Spleen (tissue), 11 donors: Measurements from ENCODE around the gene FN1. TPM values are rescaled to one million over a fixed set of nuclear protein-coding genes. Genes with fewer than 3 reads are reported as not detected.

Experiments
- DNase-seq: peaks from one replicate; pipeline ENCODE4 v3.0.0-alpha.2; 2020
- H3K27ac ChIP-seq, 8 donors: fragments of 200-600 bp; sonication (generic) in 7 of 8; 1 replicate in 4 of 8; 2 replicates in 4 of 8; pipeline versions ENCODE4 v1.5.0 to v1.8.0; 2016 to 2021; ENCODE audit warnings: inconsistent platforms in 4 of 8, mild to moderate bottlenecking in 4 of 8, moderate library complexity in 1 of 8
- H3K27me3 ChIP-seq, 7 donors: fragments of 200-600 bp; sonication (generic) in 6 of 7; replicated peaks in 1 of 7; 1 replicate in 4 of 7; 2 replicates in 3 of 7; pipeline versions ENCODE4 v1.5.0 to v1.8.0; 2016 to 2021; ENCODE audit warnings: inconsistent platforms in 3 of 7, mild to moderate bottlenecking in 1 of 7
- H3K36me3 ChIP-seq, 6 donors: fragments of 200-600 bp; sonication (generic) in 5 of 6; 1 replicate in 4 of 6; 2 replicates in 2 of 6; pipeline versions ENCODE4 v1.5.0 to v1.8.0; 2016 to 2021; ENCODE audit warnings: inconsistent platforms in 2 of 6
- H3K4me1 ChIP-seq, 6 donors: fragments of 200-600 bp; sonication (generic) in 5 of 6; 1 replicate in 3 of 6; 2 replicates in 3 of 6; pipeline versions ENCODE4 v1.5.0 to v1.8.0; 2016 to 2021; ENCODE audit warnings: inconsistent platforms in 3 of 6
- H3K4me3 ChIP-seq, 8 donors: fragments of 200-600 bp; sonication (generic) in 7 of 8; 1 replicate in 4 of 8; 2 replicates in 4 of 8; pipeline versions ENCODE4 v1.5.0 to v1.8.0; 2016 to 2021; ENCODE audit warnings: inconsistent platforms in 4 of 8, mild to moderate bottlenecking in 4 of 8, moderate library complexity in 2 of 8
- H3K9me3 ChIP-seq, 8 donors: fragments of 200-600 bp; sonication (generic) in 7 of 8; 1 replicate in 4 of 8; 2 replicates in 4 of 8; pipeline versions ENCODE4 v1.5.0 to v1.8.0; 2016 to 2021; ENCODE audit warnings: inconsistent platforms in 4 of 8
- POLR2A ChIP-seq, 3 donors: fragments of 450-650 bp; IDR thresholded peaks; one replicate each; pipeline ENCODE4 v1.5.1; 2017; ENCODE audit warnings: antibody characterized with exemption in 3 of 3, mild to moderate bottlenecking in 1 of 3
- POLR2AphosphoS5 ChIP-seq, 3 donors: sonication (generic); formaldehyde crosslinking; IDR thresholded peaks; one replicate each; pipeline ENCODE4 v1.5.1; 2017; ENCODE audit warnings: antibody characterized with exemption in 3 of 3
- WGBS, 5 donors: extraction: QIAGEN DNeasy Blood & Tissue Kit in 3 of 5; methylation state at CpG; one replicate each; pipeline versions ENCODE4 v1.1.5 to v1.1.7; 2013 to 2018; 5-methylcytosine and 5-hydroxymethylcytosine counted together
- intact Hi-C: fragments of 100-400 bp; cut with DNase I; formaldehyde crosslinking; loops from one replicate; pipeline ENCODE4 v1.15.0; 2023; ENCODE audit warnings: low total_unique reads
- polyA plus RNA-seq, 3 donors: library from polyadenylated mRNA; stranded (reverse); fragments of 200-250 nt; gene quantifications; one replicate each; pipeline ENCODE4 v1.2.1, GENCODE V29; 2013
- total RNA-seq, 7 donors: library from RNA; depleted of rRNA in 3 of 7; stranded (reverse); fragments of >200 nt in 3 of 7; fragmentation: NEBNext Ultra II Directional in 4 of 7; extraction: Animal tissue kit (Norgen Biotek cat#: 25700) in 4 of 7; gene quantifications; one replicate each; pipeline versions ENCODE4 v1.1.0 to v1.2.1, GENCODE V29; 2016 to 2021
- TF ChIP-seq, protein P1 (sequence below), 11 experiments: fragments of 200-600 bp in 7 of 11; fragments of 450-650 bp in 4 of 11; sonication (generic) in 4 of 11; IDR thresholded peaks in 8 of 11; conservative IDR thresholded peaks in 3 of 11; 1 replicate in 7 of 11; 2 replicates in 4 of 11; pipeline versions ENCODE4 v1.4.0 to v1.8.0; 2016 to 2021; ENCODE audit warnings: antibody characterized with exemption in 11 of 11, inconsistent platforms in 4 of 11, mild to moderate bottlenecking in 1 of 11
- donor health status: healthy with polysubstance abuse.
- donor health status: DM: no; HTN: no; CAD: no; lungs with moderate emphysema.
- donor health status: DM: no; HTN: no; CAD: no.
- donor health status: Bipolar disorder and iron deficiency.
- donor health status: healthy.
- donor health status: DM: no; HTN: no; CAD: no.
- donor health status: DM: yes; HTN: yes; CAD: no.

FN1 gene
- total and polyA plus RNA-seq, 10 donors = 28.0 to 104 (median 35.8) TPM

DNA sequence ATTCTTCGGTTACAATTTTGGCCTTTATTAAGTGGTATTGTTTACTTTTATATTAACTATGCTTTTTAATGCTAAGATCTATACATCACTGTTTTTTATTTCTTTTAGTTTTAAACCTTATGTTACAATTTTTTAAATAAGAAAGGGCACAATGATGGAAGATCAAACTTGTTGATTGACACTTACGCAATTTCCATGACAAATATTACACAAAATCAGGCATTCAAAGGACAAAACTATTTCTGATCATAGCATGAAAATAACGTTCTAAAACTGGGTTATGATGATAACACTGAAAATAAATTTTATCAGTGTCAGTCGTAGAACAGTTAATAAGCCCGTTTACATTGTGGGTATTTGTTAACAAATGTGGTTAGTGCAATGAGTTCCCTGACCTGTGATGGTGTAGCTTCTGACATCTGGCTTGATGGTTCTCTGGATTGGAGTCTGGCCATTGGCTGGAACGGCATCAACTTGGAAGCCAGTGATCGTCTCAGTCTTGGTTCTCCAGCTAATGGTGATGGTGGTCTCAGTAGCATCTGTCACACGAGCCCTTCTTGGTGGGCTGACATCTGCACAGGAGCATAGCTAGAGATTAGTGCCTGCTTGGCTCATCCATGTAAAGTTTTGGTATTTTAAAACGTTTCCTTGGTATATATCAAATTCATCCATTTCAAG is 59.6 kb downstream of the FN1 start:
- TF ChIP-seq, protein P1, sequence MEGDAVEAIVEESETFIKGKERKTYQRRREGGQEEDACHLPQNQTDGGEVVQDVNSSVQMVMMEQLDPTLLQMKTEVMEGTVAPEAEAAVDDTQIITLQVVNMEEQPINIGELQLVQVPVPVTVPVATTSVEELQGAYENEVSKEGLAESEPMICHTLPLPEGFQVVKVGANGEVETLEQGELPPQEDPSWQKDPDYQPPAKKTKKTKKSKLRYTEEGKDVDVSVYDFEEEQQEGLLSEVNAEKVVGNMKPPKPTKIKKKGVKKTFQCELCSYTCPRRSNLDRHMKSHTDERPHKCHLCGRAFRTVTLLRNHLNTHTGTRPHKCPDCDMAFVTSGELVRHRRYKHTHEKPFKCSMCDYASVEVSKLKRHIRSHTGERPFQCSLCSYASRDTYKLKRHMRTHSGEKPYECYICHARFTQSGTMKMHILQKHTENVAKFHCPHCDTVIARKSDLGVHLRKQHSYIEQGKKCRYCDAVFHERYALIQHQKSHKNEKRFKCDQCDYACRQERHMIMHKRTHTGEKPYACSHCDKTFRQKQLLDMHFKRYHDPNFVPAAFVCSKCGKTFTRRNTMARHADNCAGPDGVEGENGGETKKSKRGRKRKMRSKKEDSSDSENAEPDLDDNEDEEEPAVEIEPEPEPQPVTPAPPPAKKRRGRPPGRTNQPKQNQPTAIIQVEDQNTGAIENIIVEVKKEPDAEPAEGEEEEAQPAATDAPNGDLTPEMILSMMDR (IDR thresholded peaks at IDR 0.05 in 8 of 11, conservative IDR thresholded peaks at IDR 0.05 in 3 of 11) = no peak
- no peak for TF ChIP-seq POLR2A (IDR thresholded peaks at IDR 0.05)
- no peak for TF ChIP-seq POLR2AphosphoS5 (IDR thresholded peaks at IDR 0.05)
- no peaks in the 10 kb centered on the region for H3K4me1 ChIP-seq
- intact Hi-C loops = no loop called here

DNA sequence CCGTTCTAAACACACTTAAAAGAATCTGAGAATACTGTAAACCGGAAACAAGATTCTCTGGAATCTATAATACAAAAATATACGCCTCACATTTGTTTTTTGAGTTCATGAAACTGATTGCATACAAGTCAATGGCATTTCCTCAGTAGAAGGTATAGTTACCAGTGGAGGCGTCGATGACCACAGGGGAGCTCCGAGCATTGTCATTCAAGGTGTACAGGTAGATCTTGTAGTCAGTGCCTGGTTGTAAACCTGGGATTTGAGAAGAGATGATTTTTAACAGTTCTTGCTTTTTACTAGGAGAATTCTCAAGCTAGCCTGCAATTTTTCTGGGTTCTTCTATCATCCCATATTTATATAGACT is 60.4 kb downstream of the FN1 start:
- H3K27ac ChIP-seq = no peak overlapping the region
- 93 to 98% (median 95%) methylated on average over 6 of the region's 6 CpGs for WGBS, 5 donors
- peaks cover 0 to 21% (median 2%) of the 10 kb centered on the region in 6 donors for H3K36me3 ChIP-seq
- no peaks in the 10 kb centered on the region for H3K4me1 ChIP-seq
- DNase-seq = no peak
- intact Hi-C loops = no loop called here
- H3K4me3 ChIP-seq = no peak overlapping the region
- no peaks in the 10 kb centered on the region for H3K9me3 ChIP-seq
- TF ChIP-seq POLR2AphosphoS5 (IDR thresholded peaks at IDR 0.05) = no peak
- no peak for TF ChIP-seq POLR2A (IDR thresholded peaks at IDR 0.05)
- no peaks in the 10 kb centered on the region for H3K27me3 ChIP-seq

More for the DNA sequence above, 59.6 kb downstream of the FN1 start:
- H3K36me3 ChIP-seq = peaks cover 0 to 21% (median 2%) of the 10 kb centered on the region in 6 donors
- no peaks in the 10 kb centered on the region for H3K9me3 ChIP-seq
- no peak overlapping the region for H3K27ac ChIP-seq
- 93 to 96% (median 93%) methylated on average over 9 of the region's 9 CpGs for WGBS, 5 donors
- H3K4me3 ChIP-seq = no peak overlapping the region
- no peak for DNase-seq
- no peaks in the 10 kb centered on the region for H3K27me3 ChIP-seq

DNA sequence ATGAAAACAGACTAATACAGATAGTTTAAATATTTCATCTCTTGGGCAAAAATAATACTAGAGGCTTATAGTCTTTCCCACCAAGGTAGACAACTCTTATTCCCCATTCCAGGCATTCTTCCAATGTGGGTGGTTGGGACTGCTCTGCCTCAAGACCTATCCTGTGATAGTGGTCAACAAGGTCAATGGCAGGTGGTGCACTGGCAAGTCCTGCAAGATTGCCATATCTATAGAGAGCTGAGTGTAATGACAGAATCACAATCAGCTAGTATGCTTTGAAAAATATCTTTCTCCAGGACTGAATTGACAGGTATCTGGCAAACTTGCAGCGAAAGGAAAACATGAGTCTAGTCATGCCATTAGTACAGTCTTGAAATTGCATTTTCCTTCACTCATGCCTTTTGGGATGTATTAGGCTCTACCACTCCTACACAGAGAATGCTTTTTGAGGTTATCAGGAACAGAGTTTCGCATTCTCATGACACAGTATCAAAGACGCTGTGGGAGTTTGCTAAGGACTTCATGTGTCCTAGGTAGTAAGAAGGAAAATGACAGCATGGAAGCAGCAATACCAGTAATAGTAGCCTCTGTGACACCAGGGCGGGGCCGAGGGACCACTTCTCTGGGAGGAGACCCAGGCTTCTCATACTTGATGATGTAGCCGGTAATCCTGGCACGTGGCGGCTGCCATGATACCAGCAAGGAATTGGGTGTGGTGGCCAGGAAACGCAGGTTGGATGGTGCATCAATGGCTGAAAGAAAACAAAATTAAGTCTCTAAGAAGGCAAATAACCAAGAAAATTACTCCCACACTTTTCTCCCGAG is 61.0 kb downstream of the FN1 start:
- intact Hi-C loops = no loop called here
- no peak overlapping the region for H3K27ac ChIP-seq
- no peaks in the 10 kb centered on the region for H3K4me1 ChIP-seq
- peaks cover 0 to 21% (median 2%) of the 10 kb centered on the region in 6 donors for H3K36me3 ChIP-seq
- TF ChIP-seq, protein P1 (IDR thresholded peaks at IDR 0.05 in 8 of 11, conservative IDR thresholded peaks at IDR 0.05 in 3 of 11) = no peak
- TF ChIP-seq POLR2A (IDR thresholded peaks at IDR 0.05) (no peak), POLR2AphosphoS5 (IDR thresholded peaks at IDR 0.05) (no peak)
- H3K4me3 ChIP-seq = no peak overlapping the region
- 94 to 97% (median 96%) methylated on average over 10 of the region's 10 CpGs for WGBS, 5 donors
- no peak for DNase-seq
- H3K9me3 ChIP-seq = no peaks in the 10 kb centered on the region
- H3K27me3 ChIP-seq = no peaks in the 10 kb centered on the region

DNA sequence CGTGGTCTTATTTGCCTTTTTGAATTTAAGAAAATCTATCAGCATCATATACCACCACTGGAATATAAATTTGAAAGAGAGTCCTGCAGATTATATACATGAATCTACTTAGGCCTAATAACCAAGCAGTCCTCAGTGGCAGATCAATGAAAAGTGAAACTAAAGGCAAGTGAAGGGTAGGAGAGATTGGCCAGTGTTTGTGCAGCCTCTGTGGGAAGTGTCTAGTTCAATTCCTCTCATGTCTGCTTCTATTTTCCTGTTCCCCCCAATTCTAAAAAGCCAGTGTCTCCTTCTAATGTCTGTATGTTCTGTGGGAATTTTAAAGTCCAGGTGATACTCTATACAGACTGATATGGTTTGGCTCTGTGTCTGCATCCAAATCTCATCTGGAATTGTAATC is 61.9 kb downstream of the FN1 start:
- DNase-seq = no peak
- Histone ChIP-seq H3K27ac (no peak overlapping the region), H3K4me1 (no peaks in the 10 kb centered on the region), H3K4me3 (no peak overlapping the region), H3K27me3 (no peaks in the 10 kb centered on the region), H3K9me3 (no peaks in the 10 kb centered on the region), H3K36me3 (peaks cover 0 to 21% (median 2%) of the 10 kb centered on the region in 6 donors)
- TF ChIP-seq, protein P1 (IDR thresholded peaks at IDR 0.05 in 8 of 11, conservative IDR thresholded peaks at IDR 0.05 in 3 of 11) = no peak
- no peak for TF ChIP-seq POLR2A (IDR thresholded peaks at IDR 0.05)
- no peak for TF ChIP-seq POLR2AphosphoS5 (IDR thresholded peaks at IDR 0.05)
- 89 to 100% (median 91%) methylated on average over 1 of the region's 1 CpG for WGBS, 5 donors
- intact Hi-C loops = no loop called here
